ENCODE data around the gene CXCR5. TPM values are rescaled to one million over a fixed set of nuclear protein-coding genes. Genes with fewer than 3 reads are reported as not detected.

CXCR5 gene
- total RNA-seq, 1 experiment from 2014 or later, result not detected

GRCh38 chr11:118927554-118928100 is 43.9 kb downstream of the CXCR5 start:
- no peak for DNase-seq (ENCODE audit: low spot score)

- peak; percentile 90 for DNase-seq (ENCODE audit: low spot score)
Observed at GRCh38 chr11:118928101-118928869, 44.6 kb downstream of the CXCR5 start.

GRCh38 chr11:118928870-118929500 is 45.3 kb downstream of the CXCR5 start:
- DNase-seq (ENCODE audit: low spot score), result peak; percentile 51

- peak; percentile 93 for DNase-seq (ENCODE audit: low spot score)
Observed at GRCh38 chr11:118929501-118930093, 45.9 kb downstream of the CXCR5 start.

GRCh38 chr11:118930094-118930712 is 46.5 kb downstream of the CXCR5 start:
- DNase-seq (ENCODE audit: low spot score), result peak; percentile 65

GRCh38 chr11:118931571-118931970 is 47.9 kb downstream of the CXCR5 start:
- DNase-seq (ENCODE audit: low spot score), result no peak

GRCh38 chr11:118933486-118933885 is 49.8 kb downstream of the CXCR5 start:
- no peak for DNase-seq (ENCODE audit: low spot score)

- no peak for DNase-seq (ENCODE audit: low spot score)
Observed at GRCh38 chr11:118935376-118935775, 51.7 kb downstream of the CXCR5 start.

- peak; percentile 74 for DNase-seq (ENCODE audit: low spot score)
Observed at GRCh38 chr11:118938491-118939403, 55.1 kb downstream of the CXCR5 start.

- DNase-seq (ENCODE audit: low spot score), result no peak
Observed at GRCh38 chr11:118939404-118939915, 55.8 kb downstream of the CXCR5 start.

- DNase-seq (ENCODE audit: low spot score), result no peak
Observed at GRCh38 chr11:118939953-118940598, 56.4 kb downstream of the CXCR5 start.

- no peak for DNase-seq (ENCODE audit: low spot score)
Observed at GRCh38 chr11:118947091-118947490, 63.4 kb downstream of the CXCR5 start.

Other genes with a start within 250 kb of the CXCR5 start
- not detected in 2 replicates for gene TREH, start 204.2 kb upstream of the CXCR5 start, total RNA-seq (2014; rRNA removed; shearing (Covaris generic))
- 60.1 and 67.0 TPM in 2 replicates for gene DDX6, start 92.7 kb upstream of the CXCR5 start, total RNA-seq (2014; rRNA removed; shearing (Covaris generic))
- gene BCL9L, start 42.0 kb downstream of the CXCR5 start, total RNA-seq (2014; rRNA removed; shearing (Covaris generic)), result 3.3 and 7.5 TPM in 2 replicates
- not detected in 2 replicates for gene UPK2, start 72.4 kb downstream of the CXCR5 start, total RNA-seq (2014; rRNA removed; shearing (Covaris generic))
- gene FOXR1, start 87.9 kb downstream of the CXCR5 start, total RNA-seq (2014; rRNA removed; shearing (Covaris generic)), result not detected in 2 replicates
- 11.9 and 14.4 TPM in 2 replicates for gene CENATAC, start 114.2 kb downstream of the CXCR5 start, total RNA-seq (2014; rRNA removed; shearing (Covaris generic))
- 3,227 and 3,660 TPM in 2 replicates for gene RPS25, start 134.5 kb downstream of the CXCR5 start, total RNA-seq (2014; rRNA removed; shearing (Covaris generic))
- 118 and 134 TPM in 2 replicates for gene TRAPPC4, start 134.9 kb downstream of the CXCR5 start, total RNA-seq (2014; rRNA removed; shearing (Covaris generic))
- gene SLC37A4, start 147.0 kb downstream of the CXCR5 start, total RNA-seq (2014; rRNA removed; shearing (Covaris generic)), result 21.7 and 26.6 TPM in 2 replicates
- 134 and 143 TPM in 2 replicates for gene HYOU1, start 173.3 kb downstream of the CXCR5 start, total RNA-seq (2014; rRNA removed; shearing (Covaris generic))
- 13.8 and 19.2 TPM in 2 replicates for gene VPS11, start 183.9 kb downstream of the CXCR5 start, total RNA-seq (2014; rRNA removed; shearing (Covaris generic))
- gene HMBS, start 201.0 kb downstream of the CXCR5 start, total RNA-seq (2014; rRNA removed; shearing (Covaris generic)), result 6.2 and 16.4 TPM in 2 replicates
- gene DPAGT1, start 218.0 kb downstream of the CXCR5 start, total RNA-seq (2014; rRNA removed; shearing (Covaris generic)), result 25.0 and 43.7 TPM in 2 replicates
- gene C2CD2L, start 223.5 kb downstream of the CXCR5 start, total RNA-seq (2014; rRNA removed; shearing (Covaris generic)), result 2.3 and 5.1 TPM in 2 replicates
- gene HINFP, start 237.7 kb downstream of the CXCR5 start, total RNA-seq (2014; rRNA removed; shearing (Covaris generic)), result 6.1 and 7.2 TPM in 2 replicates

Measured in H4 (cell line).